Keratinocyte (primary cell): ENCODE data around the gene HMGCR. TPM values are rescaled to one million over a fixed set of nuclear protein-coding genes. Genes with fewer than 3 reads are reported as not detected.

ENCODE experiments used
- DNase-seq: peaks from one replicate; pipeline ENCODE4 v3.0.0-alpha.2; 2011; ENCODE audit warnings: low read depth, missing footprints, low spot score
- FAIRE-seq: peaks from 2 replicates; lab custom pipeline; 2011; peaks lifted over from hg19 to GRCh38; lab: Jason Lieb, UNC
- H2AFZ ChIP-seq: 2 replicates; pipeline ENCODE4 v1.6.0; 2012; ENCODE audit warnings: low read length, control low read depth, inconsistent platforms; ENCODE audit not compliant: control insufficient read depth
- H3K27ac ChIP-seq: 2 replicates; pipeline ENCODE4 v1.5.1; 2011; ENCODE audit warnings: low read length; ENCODE audit not compliant: control insufficient read depth, insufficient read depth
- H3K27me3 ChIP-seq: 3 replicates; pipeline ENCODE4 v1.6.0; 2011; ENCODE audit warnings: low read length; ENCODE audit not compliant: control insufficient read depth, insufficient read depth; ENCODE audit errors: extremely low read depth
- H3K36me3 ChIP-seq, 2 experiments: 2 replicates in 1 of 2; 3 replicates in 1 of 2; pipeline ENCODE4 v1.5.1; 2011; ENCODE audit warnings: low read length in 2 of 2, mild to moderate bottlenecking in 1 of 2; ENCODE audit not compliant: control insufficient read depth in 2 of 2, insufficient read depth in 2 of 2; ENCODE audit errors: extremely low read depth in 1 of 2
- H3K4me1 ChIP-seq: 3 replicates; pipeline ENCODE4 v1.5.1; 2011; ENCODE audit warnings: low read length; ENCODE audit not compliant: control insufficient read depth, insufficient read depth; ENCODE audit errors: extremely low read depth
- H3K4me2 ChIP-seq: 3 replicates; pipeline ENCODE4 v1.6.0; 2011; ENCODE audit warnings: low read depth, low read length; ENCODE audit not compliant: control insufficient read depth, insufficient read depth; ENCODE audit errors: extremely low read depth
- H3K4me3 ChIP-seq, 3 experiments: fragments of 200-600 bp in 1 of 3; sonication (generic) in 1 of 3; 2 replicates in 2 of 3; 3 replicates in 1 of 3; pipeline ENCODE4 v1.5.1; 2011 to 2016; ENCODE audit warnings: low read length in 3 of 3, mild to moderate bottlenecking in 3 of 3, control low read depth in 2 of 3, inconsistent platforms in 1 of 3, low read depth in 1 of 3, mixed read lengths in 1 of 3, mixed run types in 1 of 3, moderate library complexity in 1 of 3; ENCODE audit not compliant: control insufficient read depth in 2 of 3, insufficient read depth in 2 of 3; ENCODE audit errors: extremely low read depth in 1 of 3
- H3K79me2 ChIP-seq: 2 replicates; pipeline ENCODE4 v1.6.0; 2012; ENCODE audit warnings: low read length; ENCODE audit not compliant: control insufficient read depth, insufficient read depth
- H3K9ac ChIP-seq: 3 replicates; pipeline ENCODE4 v1.6.0; 2011; ENCODE audit warnings: low read length; ENCODE audit not compliant: control insufficient read depth, insufficient read depth; ENCODE audit errors: extremely low read depth
- H3K9me1 ChIP-seq: 3 replicates; pipeline ENCODE4 v1.6.0; 2011; ENCODE audit warnings: low read length; ENCODE audit not compliant: control insufficient read depth, insufficient read depth; ENCODE audit errors: extremely low read depth
- H3K9me3 ChIP-seq: 2 replicates; pipeline ENCODE4 v1.5.1; 2012; ENCODE audit warnings: low read depth, low read length; ENCODE audit not compliant: control insufficient read depth
- H4K20me1 ChIP-seq: 3 replicates; pipeline ENCODE4 v1.6.0; 2011; ENCODE audit warnings: low read length; ENCODE audit not compliant: control insufficient read depth, insufficient read depth; ENCODE audit errors: extremely low read depth
- EZH2 ChIP-seq: IDR thresholded peaks from one replicate; pipeline ENCODE4 v1.6.1; 2012; ENCODE audit warnings: inconsistent platforms, mild to moderate bottlenecking, low read length, moderate library complexity
- dilution Hi-C: fragments of 300-500 bp; cut with MboI; formaldehyde crosslinking; loops from one replicate; pipeline ENCODE4 v1.7.0; 2020; ENCODE audit warnings: low sequenced_read_pairs; ENCODE audit not compliant: extremely low pct_ligation_motif_present
- polyA plus RNA-seq, 5 experiments: library from polyadenylated mRNA; depleted of rRNA in 3 of 5; stranded (reverse) in 3 of 5; stranded (forward) in 1 of 5; unstranded in 1 of 5; fragments of >200 nt; gene quantifications; 1 replicate in 1 of 5; 2 replicates in 3 of 5; 3 replicates in 1 of 5; pipeline versions ENCODE4 v1.2.1 to v1.2.3, GENCODE V29; 2011 to 2012; ENCODE audit warnings: missing spikeins in 2 of 5, low read depth in 1 of 5, low replicate concordance in 1 of 5
- TF ChIP-seq, protein P1 (sequence below), 3 experiments: IDR thresholded peaks in 1 of 3; conservative IDR thresholded peaks in 1 of 3; optimal IDR thresholded peaks in 1 of 3; 2 replicates in 2 of 3; 3 replicates in 1 of 3; pipeline versions ENCODE3 to v1.5.1; 2011; ENCODE audit warnings: low read length in 3 of 3, mild to moderate bottlenecking in 3 of 3, moderate library complexity in 2 of 3, control low read depth in 1 of 3, inconsistent platforms in 1 of 3; ENCODE audit not compliant: insufficient read depth in 2 of 3; ENCODE audit errors: extremely low read depth in 1 of 3

The HMGCR gene
- polyA plus RNA-seq, 1 donor (not counting 4 experiments of a cell fraction or from before 2014, with no cell fraction given) = 181 TPM

GRCh38 chr5:75342836-75343235 is 5.8 kb downstream of the HMGCR start:
- Histone ChIP-seq H4K20me1 (peaks cover 31% of the 10 kb centered on the region), H3K9ac (no peak overlapping the region), H3K4me3 (no peak overlapping the region), H3K36me3 (peaks cover 6 to 24% of the 10 kb centered on the region in 2 experiments), H3K4me1 (peaks cover 42% of the 10 kb centered on the region), H3K4me2 (no peak overlapping the region), H3K27ac (no peak overlapping the region), H3K79me2 (peaks cover 86% of the 10 kb centered on the region), H3K9me3 (no peaks in the 10 kb centered on the region), H3K27me3 (no peaks in the 10 kb centered on the region), H3K9me1 (peaks cover 3% of the 10 kb centered on the region), H2AFZ (no peak overlapping the region)
- DNase-seq (no peak), FAIRE-seq (no peak)
- TF ChIP-seq, protein P1, sequence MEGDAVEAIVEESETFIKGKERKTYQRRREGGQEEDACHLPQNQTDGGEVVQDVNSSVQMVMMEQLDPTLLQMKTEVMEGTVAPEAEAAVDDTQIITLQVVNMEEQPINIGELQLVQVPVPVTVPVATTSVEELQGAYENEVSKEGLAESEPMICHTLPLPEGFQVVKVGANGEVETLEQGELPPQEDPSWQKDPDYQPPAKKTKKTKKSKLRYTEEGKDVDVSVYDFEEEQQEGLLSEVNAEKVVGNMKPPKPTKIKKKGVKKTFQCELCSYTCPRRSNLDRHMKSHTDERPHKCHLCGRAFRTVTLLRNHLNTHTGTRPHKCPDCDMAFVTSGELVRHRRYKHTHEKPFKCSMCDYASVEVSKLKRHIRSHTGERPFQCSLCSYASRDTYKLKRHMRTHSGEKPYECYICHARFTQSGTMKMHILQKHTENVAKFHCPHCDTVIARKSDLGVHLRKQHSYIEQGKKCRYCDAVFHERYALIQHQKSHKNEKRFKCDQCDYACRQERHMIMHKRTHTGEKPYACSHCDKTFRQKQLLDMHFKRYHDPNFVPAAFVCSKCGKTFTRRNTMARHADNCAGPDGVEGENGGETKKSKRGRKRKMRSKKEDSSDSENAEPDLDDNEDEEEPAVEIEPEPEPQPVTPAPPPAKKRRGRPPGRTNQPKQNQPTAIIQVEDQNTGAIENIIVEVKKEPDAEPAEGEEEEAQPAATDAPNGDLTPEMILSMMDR (optimal IDR thresholded peaks at IDR 0.05 in 1 of 3, IDR thresholded peaks at IDR 0.05 in 1 of 3, conservative IDR thresholded peaks at IDR 0.05 in 1 of 3; ENCODE audit: extremely low read depth in 1 of 3, insufficient read depth in 2 of 3, low read length in 3 of 3) = no peak
- no peak for TF ChIP-seq EZH2
- dilution Hi-C loops = no loop called here

DNA sequence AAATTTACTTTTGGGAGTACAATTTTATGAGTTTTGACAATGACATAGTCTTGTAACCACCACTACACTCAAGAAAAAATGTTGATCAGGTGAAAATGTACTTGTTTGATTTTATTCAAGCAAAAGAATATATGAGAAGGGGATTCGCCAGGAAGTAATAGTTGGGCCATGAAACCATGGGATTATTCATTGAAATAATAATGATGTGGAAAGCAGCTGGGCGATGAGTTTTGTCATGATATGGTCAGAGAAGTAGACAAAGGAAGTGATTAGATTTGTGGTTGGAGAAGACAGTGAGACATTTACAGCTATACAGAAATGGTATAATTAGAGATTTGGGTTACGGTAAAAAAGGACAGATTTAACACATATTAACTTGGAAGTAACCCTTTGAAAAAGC is 11.2 kb downstream of the HMGCR start:
- H4K20me1 ChIP-seq = peaks cover 10% of the 10 kb centered on the region
- DNase-seq (no peak), FAIRE-seq (no peak)
- no peak overlapping the region for H3K4me2 ChIP-seq
- H3K9me1 ChIP-seq = no peaks in the 10 kb centered on the region
- TF ChIP-seq EZH2 = no peak
- TF ChIP-seq, protein P1 (optimal IDR thresholded peaks at IDR 0.05 in 1 of 3, IDR thresholded peaks at IDR 0.05 in 1 of 3, conservative IDR thresholded peaks at IDR 0.05 in 1 of 3; ENCODE audit: extremely low read depth in 1 of 3, insufficient read depth in 2 of 3, low read length in 3 of 3) = no peak
- dilution Hi-C loops = no loop called here
- H3K79me2 ChIP-seq = peaks cover 65% of the 10 kb centered on the region
- H3K4me1 ChIP-seq = no peaks in the 10 kb centered on the region
- H3K9ac ChIP-seq = no peak overlapping the region
- no peak overlapping the region for H2AFZ ChIP-seq
- no peak overlapping the region for H3K27ac ChIP-seq
- H3K36me3 ChIP-seq = peaks cover 29 to 58% of the 10 kb centered on the region in 2 experiments
- H3K9me3 ChIP-seq = no peaks in the 10 kb centered on the region
- H3K27me3 ChIP-seq = no peaks in the 10 kb centered on the region
- H3K4me3 ChIP-seq = no peak overlapping the region
